Activated T-cell treated with anti-CD3 and anti-CD28 coated beads for 4 hours (primary cell): ENCODE data around the gene INSYN1.
"Not testable (repeated sequence)": the region's sequence is repeated elsewhere in the genome, so short reads cannot be mapped to it uniquely, and the experiment has no call there.

ENCODE experiments used
- DNase-seq: peaks from one replicate; pipeline ENCODE4 v3.0.0-alpha.2; 2020

The INSYN1 gene

GRCh38 chr15:73748730-73749129 lies 4.4 kb downstream of the INSYN1 start:
- DNase-seq = no peak

- DNase-seq = no peak
Measured at GRCh38 chr15:73747847-73748590, 5.1 kb downstream of the INSYN1 start.

GRCh38 chr15:73746883-73747282 lies 6.3 kb downstream of the INSYN1 start:
- DNase-seq = no peak

- DNase-seq = no peak
Measured at GRCh38 chr15:73746261-73746660, 6.9 kb downstream of the INSYN1 start.

- no peak for DNase-seq
Measured at GRCh38 chr15:73745073-73745472, 8.1 kb downstream of the INSYN1 start.

GRCh38 chr15:73744293-73744692 lies 8.9 kb downstream of the INSYN1 start:
- no peak for DNase-seq

GRCh38 chr15:73741321-73741836 lies 11.8 kb downstream of the INSYN1 start:
- no peak for DNase-seq

GRCh38 chr15:73740152-73741048 lies 12.8 kb downstream of the INSYN1 start:
- DNase-seq = no peak

GRCh38 chr15:73737535-73737934 lies 15.6 kb downstream of the INSYN1 start:
- no peak for DNase-seq

- no peak for DNase-seq
Measured at GRCh38 chr15:73732930-73733329, 20.2 kb downstream of the INSYN1 start.

GRCh38 chr15:73732051-73732450 lies 21.1 kb downstream of the INSYN1 start:
- DNase-seq = not testable (repeated sequence)

GRCh38 chr15:73727330-73727976 lies 25.7 kb downstream of the INSYN1 start:
- DNase-seq = no peak

GRCh38 chr15:73724212-73724611 lies 28.9 kb downstream of the INSYN1 start:
- DNase-seq = no peak

- DNase-seq = no peak
Measured at GRCh38 chr15:73723191-73723590, 30.0 kb downstream of the INSYN1 start.

- DNase-seq = no peak
Measured at GRCh38 chr15:73722425-73722824, 30.7 kb downstream of the INSYN1 start.

- DNase-seq = no peak
Measured at GRCh38 chr15:73718694-73719093, 34.5 kb downstream of the INSYN1 start.

GRCh38 chr15:73717802-73718201 lies 35.3 kb downstream of the INSYN1 start:
- no peak for DNase-seq

- no peak for DNase-seq
Measured at GRCh38 chr15:73717206-73717605, 35.9 kb downstream of the INSYN1 start.

GRCh38 chr15:73716417-73716816 lies 36.7 kb downstream of the INSYN1 start:
- DNase-seq = no peak

- no peak for DNase-seq
Measured at GRCh38 chr15:73715417-73715816, 37.7 kb downstream of the INSYN1 start.

GRCh38 chr15:73714695-73715301 lies 38.4 kb downstream of the INSYN1 start:
- no peak for DNase-seq

- no peak for DNase-seq
Measured at GRCh38 chr15:73712107-73712506, 41.0 kb downstream of the INSYN1 start.

- DNase-seq = no peak
Measured at GRCh38 chr15:73711526-73711925, 41.6 kb downstream of the INSYN1 start.
